Measurements from ENCODE around the gene ADAM33.

Gene ADAM33

GRCh38 chr20:3651204-3651962 lies 30.4 kb downstream of the ADAM33 start:
- no peak for DNase-seq (ENCODE audit: insufficient read length, low spot score)
- no peak for FAIRE-seq

GRCh38 chr20:3648951-3649350 lies 32.9 kb downstream of the ADAM33 start:
- FAIRE-seq, result no peak
- DNase-seq (ENCODE audit: insufficient read length, low spot score), result no peak

- DNase-seq (ENCODE audit: insufficient read length, low spot score) (no peak), FAIRE-seq (no peak)
These were observed 34.3 kb downstream of the ADAM33 start for GRCh38 chr20:3647473-3647872.

DNA sequence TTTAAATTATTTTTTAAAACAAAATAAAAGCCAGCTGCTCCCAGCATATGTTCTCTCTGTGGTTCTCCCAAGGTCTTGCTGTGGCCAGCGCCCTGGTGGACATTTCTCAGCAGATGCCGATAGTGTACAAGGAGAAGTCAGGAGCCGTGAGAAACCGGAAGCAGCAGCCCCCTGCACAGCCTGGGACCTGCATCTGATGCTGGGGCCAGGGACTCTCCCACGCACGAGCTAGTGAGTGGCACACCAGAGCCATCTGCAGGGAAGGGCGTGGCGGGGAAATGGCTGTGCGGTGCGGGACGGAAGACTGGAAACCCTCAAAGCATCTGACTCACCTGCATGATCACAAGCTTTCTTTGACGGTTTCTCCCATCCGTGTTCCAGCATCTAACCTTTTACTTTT lies 35.2 kb downstream of the ADAM33 start:
- FAIRE-seq (no peak), DNase-seq (ENCODE audit: insufficient read length, low spot score) (no peak)

- no peak for DNase-seq (ENCODE audit: insufficient read length, low spot score)
- FAIRE-seq, result no peak
These were observed 35.8 kb downstream of the ADAM33 start for GRCh38 chr20:3646067-3646440.

DNA sequence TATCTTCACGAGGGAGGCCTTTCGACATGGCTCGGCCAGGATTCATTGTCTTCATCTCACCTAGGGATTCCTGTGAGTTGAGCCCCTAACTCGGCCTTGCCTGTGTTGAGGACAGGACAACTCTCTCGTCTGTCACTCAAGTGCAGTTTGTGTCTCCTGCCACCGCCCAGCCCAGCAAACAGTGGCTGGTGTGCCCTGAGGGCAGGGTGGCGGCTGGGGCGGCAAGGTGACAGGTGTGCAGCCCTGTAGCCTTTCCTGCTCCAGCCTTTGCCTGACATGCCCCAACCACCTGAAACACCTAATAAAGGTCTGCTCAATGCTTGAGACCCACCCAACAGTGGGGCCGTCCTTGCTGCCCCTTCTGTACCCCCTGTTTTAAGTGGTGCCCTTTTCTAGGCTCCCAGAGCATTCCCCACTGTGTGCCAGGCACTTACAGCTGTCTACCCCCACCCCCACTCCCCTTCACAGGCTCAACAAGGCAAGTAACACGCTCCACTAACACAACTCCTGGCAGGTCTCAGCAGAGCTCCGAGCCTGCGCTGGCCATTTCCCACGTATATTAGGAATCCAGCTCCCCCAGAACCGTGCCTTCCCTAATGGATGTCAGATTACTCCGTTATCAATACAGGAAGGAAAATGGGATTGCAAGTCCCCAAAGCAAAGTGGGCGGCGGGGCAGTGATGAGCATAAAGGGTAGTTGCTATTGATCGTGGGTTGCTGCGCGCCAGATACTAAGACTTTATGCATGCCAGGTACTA lies 36.3 kb downstream of the ADAM33 start:
- FAIRE-seq (no peak), DNase-seq (ENCODE audit: insufficient read length, low spot score) (no peak)

DNA sequence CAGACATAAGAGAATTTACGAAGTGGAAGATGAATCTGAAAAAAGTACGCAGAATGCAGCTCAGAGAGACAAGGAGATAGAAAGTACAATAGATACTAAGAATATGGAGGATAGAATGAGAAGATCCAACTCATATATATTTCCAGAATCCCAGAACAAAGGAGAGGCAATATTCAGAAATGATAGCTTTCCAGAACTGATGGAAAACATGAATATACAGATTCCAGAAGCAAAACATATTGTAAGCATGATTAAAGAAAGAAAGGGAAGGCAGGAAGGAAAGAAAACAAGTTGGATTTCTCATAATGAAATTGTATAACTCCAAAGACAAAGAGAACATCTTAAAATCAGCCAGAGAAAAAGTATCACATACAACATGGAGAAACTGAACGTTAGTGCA lies 41.6 kb downstream of the ADAM33 start:
- no peak for DNase-seq (ENCODE audit: insufficient read length, low spot score)
- FAIRE-seq, result no peak

- no peak for DNase-seq (ENCODE audit: insufficient read length, low spot score)
These were observed 46.5 kb downstream of the ADAM33 start for GRCh38 chr20:3635346-3635745.

GRCh38 chr20:3633913-3634478 lies 47.8 kb downstream of the ADAM33 start:
- DNase-seq (ENCODE audit: insufficient read length, low spot score) (no peak), FAIRE-seq (no peak)

More at GRCh38 chr20:3635346-3635745, 46.5 kb downstream of the ADAM33 start:
- FAIRE-seq, result no peak

DNA sequence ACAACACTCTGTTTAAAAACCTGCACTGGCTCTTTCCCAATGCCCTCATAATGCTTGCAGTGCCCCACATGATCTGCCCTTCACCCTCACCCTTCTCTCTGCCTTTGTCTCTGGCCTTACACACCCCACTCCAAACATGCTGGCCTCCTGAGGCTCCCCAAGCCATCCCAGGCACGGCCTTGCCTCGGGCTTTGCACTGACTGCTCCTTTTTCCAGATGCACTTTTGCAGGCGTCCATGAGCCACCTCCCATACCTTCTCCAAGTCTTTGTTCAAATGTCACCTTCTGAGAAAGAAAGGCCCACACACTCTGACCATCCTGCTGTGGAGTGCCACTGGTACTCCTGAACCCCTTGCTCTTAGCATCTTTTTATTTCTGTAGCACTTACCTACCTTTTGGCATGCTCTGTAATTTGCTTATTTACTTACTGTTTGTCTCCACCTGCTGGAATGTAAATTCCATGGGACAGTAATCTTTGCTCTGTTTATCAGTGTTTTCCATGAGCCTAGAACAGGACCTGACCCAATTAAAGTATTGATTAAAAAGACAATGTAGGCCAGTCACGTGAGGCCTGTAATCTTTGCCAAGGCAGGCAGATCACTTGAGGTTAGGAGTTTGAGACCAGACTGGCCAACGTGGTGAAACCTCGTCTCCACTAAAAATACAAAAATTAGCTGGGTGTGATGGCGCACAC lies 49.4 kb downstream of the ADAM33 start:
- no peak for FAIRE-seq
- no peak for DNase-seq (ENCODE audit: insufficient read length, low spot score)

- DNase-seq (ENCODE audit: insufficient read length, low spot score) (no peak), FAIRE-seq (no peak)
These were observed 50.3 kb downstream of the ADAM33 start for GRCh38 chr20:3631534-3631933.

DNA sequence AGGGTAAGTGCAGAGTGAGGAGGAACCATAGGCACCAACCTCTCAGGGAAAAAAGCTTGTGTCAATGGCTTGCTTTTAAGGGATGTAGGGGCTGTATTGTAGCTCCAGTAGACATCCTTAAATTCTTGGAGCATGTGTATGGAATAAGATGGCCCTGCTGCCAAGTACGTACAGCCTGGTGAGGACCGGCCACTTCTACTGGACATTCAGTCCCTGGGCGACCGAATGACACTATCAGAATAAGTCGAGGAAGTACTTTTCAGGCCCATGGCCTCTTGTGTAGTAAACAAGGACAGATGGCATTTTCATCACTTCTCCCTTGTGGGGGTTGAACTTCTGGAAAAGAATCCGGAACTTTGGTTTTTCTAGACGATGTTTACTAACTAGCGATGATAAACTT lies 51.4 kb downstream of the ADAM33 start:
- no peak for FAIRE-seq

GRCh38 chr20:3629893-3630292 lies 51.9 kb downstream of the ADAM33 start:
- no peak for FAIRE-seq
- DNase-seq (ENCODE audit: insufficient read length, low spot score), result no peak

More for the DNA sequence above, 51.4 kb downstream of the ADAM33 start:
- DNase-seq (ENCODE audit: insufficient read length, low spot score), result no peak

DNA sequence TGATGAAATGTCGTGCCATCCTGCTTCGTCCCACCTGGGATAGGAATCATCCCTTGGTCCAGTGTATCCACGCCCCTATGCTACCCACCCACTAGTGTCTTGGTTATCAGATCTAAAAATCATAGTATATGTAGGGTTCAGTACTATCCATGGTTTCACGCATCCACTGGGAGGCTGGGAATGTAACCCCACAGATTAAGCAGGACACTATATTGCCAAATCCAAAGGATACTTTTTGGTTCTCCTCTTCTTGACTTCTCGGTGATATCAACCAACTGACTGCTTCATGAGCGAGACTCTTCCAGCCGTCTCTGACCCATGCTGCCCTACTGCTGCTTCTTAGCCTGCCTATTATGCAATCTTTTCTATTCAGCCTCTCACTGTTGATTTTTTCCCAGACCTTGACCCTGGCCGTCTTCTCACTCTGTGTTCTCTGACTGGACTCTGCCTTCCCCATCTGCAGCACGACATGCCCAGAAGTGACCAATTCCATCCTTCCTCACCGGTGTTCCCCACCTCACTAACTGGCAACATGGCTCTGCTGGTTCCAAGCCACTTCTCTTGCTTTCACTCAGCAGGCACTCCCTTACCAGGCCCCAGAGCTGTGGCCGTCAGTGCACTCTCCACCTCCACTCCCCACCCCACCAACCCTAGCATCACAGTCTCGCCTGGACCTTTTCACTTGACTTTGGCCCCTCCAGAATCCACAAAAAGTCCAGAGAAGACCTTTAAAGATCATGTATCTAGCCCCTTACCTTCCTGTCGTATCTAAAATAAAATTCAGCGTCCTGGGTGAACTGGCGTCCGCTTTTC lies 53.1 kb downstream of the ADAM33 start:
- DNase-seq (ENCODE audit: insufficient read length, low spot score) (no peak), FAIRE-seq (no peak)

GRCh38 chr20:3627476-3627875 lies 54.3 kb downstream of the ADAM33 start:
- DNase-seq (ENCODE audit: insufficient read length, low spot score) (no peak), FAIRE-seq (no peak)

DNA sequence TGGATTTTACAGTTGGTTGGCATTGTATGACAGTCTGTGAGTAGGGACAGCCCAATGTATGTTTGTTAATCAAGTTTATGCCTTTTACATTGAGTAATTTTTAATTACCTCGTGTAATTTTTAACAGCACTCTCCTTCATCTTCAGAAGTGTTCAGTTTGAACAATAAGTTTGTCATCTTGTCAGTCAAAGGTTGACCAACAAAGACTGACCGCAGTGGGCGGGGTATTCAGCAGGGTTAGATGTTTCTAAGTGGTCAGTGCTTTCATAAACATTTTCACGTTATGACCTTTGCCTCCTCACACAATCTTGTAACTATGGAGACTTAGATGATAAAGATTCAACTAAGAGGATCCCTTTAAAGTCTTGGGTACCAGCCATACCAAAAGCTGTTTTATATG lies 59.4 kb downstream of the ADAM33 start:
- DNase-seq (ENCODE audit: insufficient read length, low spot score) (no peak), FAIRE-seq (no peak)

GRCh38 chr20:3621111-3621510 lies 60.7 kb downstream of the ADAM33 start:
- DNase-seq (ENCODE audit: insufficient read length, low spot score), result no peak
- no peak for FAIRE-seq
